ENCODE measurements around the gene ATXN1. TPM values are rescaled to one million over a fixed set of nuclear protein-coding genes. Genes with fewer than 3 reads are reported as not detected.
A peak's percentile ranks its signal among the peaks of the same experiment; 100 is the strongest.

ATXN1 gene
- total and polyA plus RNA-seq, 3 donors from 2014 or later = 12.8 to 84.1 (median 64.3) TPM

GRCh38 chr6:16438718-16439591 is 322.3 kb downstream of the ATXN1 start:
- H3K36me3 ChIP-seq (ENCODE audit: low read depth, missing control alignments) = no peaks in the 10 kb centered on the region
- peaks cover 6% of the 10 kb centered on the region for H3K4me1 ChIP-seq
- no peaks in the 10 kb centered on the region for H3K9me3 ChIP-seq
- H3K4me3 ChIP-seq = no peak overlapping the region
- no peak for TF ChIP-seq POLR2A (IDR thresholded peaks at IDR 0.05)
- TF ChIP-seq CTCF (IDR thresholded peaks at IDR 0.05) = no peak
- DNase-seq = no peak
- intact Hi-C loops (cut with DNase I; ENCODE audit: low total_unique reads) = no loop called here
- 44 to 52% methylated on average over 10 to 14 of the region's 14 CpGs for WGBS, 2 donors
- no peaks in the 10 kb centered on the region for H3K27me3 ChIP-seq
- peak overlapping the region in 1 of 2 donors; percentile 8 for H3K27ac ChIP-seq

GRCh38 chr6:16437984-16438383 is 323.3 kb downstream of the ATXN1 start:
- WGBS, 2 donors = 66 to 87% methylated on average over 3 of the region's 3 CpGs
- no peak for TF ChIP-seq CTCF (IDR thresholded peaks at IDR 0.05)
- TF ChIP-seq POLR2A (IDR thresholded peaks at IDR 0.05) = no peak
- Histone ChIP-seq H3K36me3 (ENCODE audit: low read depth, missing control alignments) (no peaks in the 10 kb centered on the region), H3K27ac (peak overlapping the region in 1 of 2 donors; percentile 8), H3K9me3 (no peaks in the 10 kb centered on the region), H3K4me3 (no peak overlapping the region), H3K4me1 (peaks cover 7% of the 10 kb centered on the region), H3K27me3 (no peaks in the 10 kb centered on the region)
- DNase-seq = peak; percentile 28
- intact Hi-C loops (cut with DNase I; ENCODE audit: low total_unique reads) = no loop called here

GRCh38 chr6:16437095-16437494 is 324.2 kb downstream of the ATXN1 start:
- Histone ChIP-seq H3K4me3 (no peak overlapping the region), H3K36me3 (ENCODE audit: low read depth, missing control alignments) (no peaks in the 10 kb centered on the region), H3K4me1 (peaks cover 16% of the 10 kb centered on the region), H3K27ac (no peak overlapping the region), H3K27me3 (no peaks in the 10 kb centered on the region), H3K9me3 (no peaks in the 10 kb centered on the region)
- peak; percentile 47 for DNase-seq
- WGBS, 2 donors = 73 to 82% methylated on average over 7 of the region's 7 CpGs
- no peak for TF ChIP-seq CTCF (IDR thresholded peaks at IDR 0.05)
- intact Hi-C loops (cut with DNase I; ENCODE audit: low total_unique reads) = no loop called here

GRCh38 chr6:16436550-16436949 is 324.7 kb downstream of the ATXN1 start:
- no peak for TF ChIP-seq CTCF (IDR thresholded peaks at IDR 0.05)
- no peak for TF ChIP-seq POLR2A (IDR thresholded peaks at IDR 0.05)
- Histone ChIP-seq H3K36me3 (ENCODE audit: low read depth, missing control alignments) (no peaks in the 10 kb centered on the region), H3K4me3 (no peak overlapping the region), H3K9me3 (no peaks in the 10 kb centered on the region), H3K27me3 (no peaks in the 10 kb centered on the region), H3K27ac (no peak overlapping the region), H3K4me1 (peaks cover 20% of the 10 kb centered on the region)
- WGBS, 2 donors = 72 to 80% methylated on average over 2 of the region's 2 CpGs
- intact Hi-C loops (cut with DNase I; ENCODE audit: low total_unique reads) = no loop called here
- no peak for DNase-seq

GRCh38 chr6:16434885-16435284 is 326.4 kb downstream of the ATXN1 start:
- Histone ChIP-seq H3K27ac (no peak overlapping the region), H3K4me3 (no peak overlapping the region), H3K4me1 (peaks cover 30% of the 10 kb centered on the region), H3K27me3 (no peaks in the 10 kb centered on the region), H3K9me3 (no peaks in the 10 kb centered on the region), H3K36me3 (ENCODE audit: low read depth, missing control alignments) (no peaks in the 10 kb centered on the region)
- DNase-seq = no peak
- WGBS, 2 donors = 97% methylated on average over 4 of the region's 4 CpGs
- intact Hi-C loops (cut with DNase I; ENCODE audit: low total_unique reads) = no loop called here
- no peak for TF ChIP-seq POLR2A (IDR thresholded peaks at IDR 0.05)
- no peak for TF ChIP-seq CTCF (IDR thresholded peaks at IDR 0.05)

Measured in testis (tissue), 3 donors.